ENCODE data around the gene MARK3.

- TF ChIP-seq CTCF (IDR thresholded peaks at IDR 0.05; ENCODE audit: insufficient read depth, low read depth, low read length) (no peak), EZH2 (IDR thresholded peaks at IDR 0.05; ENCODE audit: insufficient read depth, low read length) (no peak)
Observed at GRCh38 chr14:103356024-103356682, 29.1 kb upstream of the MARK3 start.
